ENCODE measurements around the gene ARSG.

DNA sequence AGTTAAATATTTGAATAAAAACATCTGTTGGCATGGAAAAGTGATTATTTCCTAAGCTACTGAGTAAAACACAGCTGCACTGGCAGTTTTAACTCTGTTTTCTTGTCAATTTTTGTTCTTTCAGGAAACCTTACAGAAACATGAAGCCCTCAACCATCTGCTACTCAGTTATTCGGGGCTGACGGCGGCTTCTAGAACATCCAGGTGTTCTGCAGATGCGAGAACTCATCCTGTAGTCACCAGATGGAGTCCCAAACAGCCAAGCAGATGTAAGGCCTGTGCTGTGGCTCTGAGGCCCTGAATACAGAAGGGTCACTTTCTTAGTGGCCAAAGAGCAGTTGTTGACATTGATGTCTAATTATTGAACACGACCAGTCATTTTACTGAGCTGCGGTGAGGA is 15.5 kb downstream of the ARSG start:
- TF ChIP-seq, protein P1, sequence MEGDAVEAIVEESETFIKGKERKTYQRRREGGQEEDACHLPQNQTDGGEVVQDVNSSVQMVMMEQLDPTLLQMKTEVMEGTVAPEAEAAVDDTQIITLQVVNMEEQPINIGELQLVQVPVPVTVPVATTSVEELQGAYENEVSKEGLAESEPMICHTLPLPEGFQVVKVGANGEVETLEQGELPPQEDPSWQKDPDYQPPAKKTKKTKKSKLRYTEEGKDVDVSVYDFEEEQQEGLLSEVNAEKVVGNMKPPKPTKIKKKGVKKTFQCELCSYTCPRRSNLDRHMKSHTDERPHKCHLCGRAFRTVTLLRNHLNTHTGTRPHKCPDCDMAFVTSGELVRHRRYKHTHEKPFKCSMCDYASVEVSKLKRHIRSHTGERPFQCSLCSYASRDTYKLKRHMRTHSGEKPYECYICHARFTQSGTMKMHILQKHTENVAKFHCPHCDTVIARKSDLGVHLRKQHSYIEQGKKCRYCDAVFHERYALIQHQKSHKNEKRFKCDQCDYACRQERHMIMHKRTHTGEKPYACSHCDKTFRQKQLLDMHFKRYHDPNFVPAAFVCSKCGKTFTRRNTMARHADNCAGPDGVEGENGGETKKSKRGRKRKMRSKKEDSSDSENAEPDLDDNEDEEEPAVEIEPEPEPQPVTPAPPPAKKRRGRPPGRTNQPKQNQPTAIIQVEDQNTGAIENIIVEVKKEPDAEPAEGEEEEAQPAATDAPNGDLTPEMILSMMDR (IDR thresholded peaks at IDR 0.05), result no peak
- no peak for TF ChIP-seq POLR2A (IDR thresholded peaks at IDR 0.05)
